A549 (cell line): ENCODE data around the gene NPR3. TPM values are rescaled to one million over a fixed set of nuclear protein-coding genes. Genes with fewer than 3 reads are reported as not detected.

Experiments used
- ATAC-seq, 2 experiments: fragments of 200-7000 bp in 1 of 2; fragments of >200 bp in 1 of 2; cut with Nextera tagmentation in 1 of 2; cut with Tn5 transposase in 1 of 2; 3 replicates each; pipeline versions ENCODE4 v1.8.0 to v1.9.1; 2018 to 2020; ENCODE audit warnings: mild to moderate bottlenecking in 1 of 2, moderate library complexity in 1 of 2
- CTCF ChIA-PET: fragments of 300-600 bp; sonication (Branson Sonifier 250); formaldehyde crosslinking; extraction: SDS; loops from one replicate; lab custom pipeline; 2021; ENCODE audit warnings: antibody characterized with exemption, inconsistent platforms; lab: Yijun Ruan, JAX
- POLR2A ChIA-PET: fragments of 350-600 bp; formaldehyde crosslinking; extraction: SDS; loops from one replicate; lab custom pipeline; 2021; ENCODE audit warnings: antibody characterized with exemption, inconsistent platforms; lab: Yijun Ruan, JAX
- DNase-seq, 2 experiments: peaks; one replicate each; pipeline versions ENCODE4 v3.0.0 to v3.0.0-alpha.2; 2011 to 2016; ENCODE audit warnings: low read depth in 1 of 2, low spot score in 1 of 2
- FAIRE-seq: peaks from 2 replicates; lab custom pipeline; 2011; peaks lifted over from hg19 to GRCh38; lab: Jason Lieb, UNC
- H3K27ac ChIP-seq, 2 experiments: fragments of >200 bp; sonication (Bioruptor Twin); formaldehyde crosslinking; 3 replicates each; pipeline ENCODE4 v1.5.1; 2016 to 2017
- H3K4me1 ChIP-seq: fragments of >200 bp; sonication (Bioruptor Twin); formaldehyde crosslinking; 3 replicates; pipeline ENCODE4 v1.6.1; 2016
- H3K4me2 ChIP-seq: fragments of >200 bp; sonication (Bioruptor Twin); formaldehyde crosslinking; 3 replicates; pipeline ENCODE4 v1.6.1; 2016
- H3K4me3 ChIP-seq: fragments of >200 bp; sonication (Bioruptor Twin); formaldehyde crosslinking; 3 replicates; pipeline ENCODE4 v1.5.1; 2016
- H3K9me3 ChIP-seq: fragments of >200 bp; sonication (Bioruptor Twin); formaldehyde crosslinking; 3 replicates; pipeline ENCODE4 v1.6.1; 2016
- BCL3 ChIP-seq: fragments of >200 bp; sonication (Bioruptor Twin); formaldehyde crosslinking; IDR thresholded peaks from 3 replicates; pipeline ENCODE4 v1.6.1; 2016
- BHLHE40 ChIP-seq: IDR thresholded peaks from 2 replicates; pipeline ENCODE4 v1.6.1; 2012; ENCODE audit warnings: low read depth, low read length, inconsistent platforms
- CBX8 ChIP-seq: fragments of 200-600 bp; sonication (generic); IDR thresholded peaks from 2 replicates; pipeline ENCODE4 v1.6.1; 2016
- CHD2 ChIP-seq: fragments of 150-350 bp; IDR thresholded peaks from 2 replicates; pipeline ENCODE4 v1.6.1; 2014; ENCODE audit warnings: low read length; ENCODE audit not compliant: partially characterized antibody
- ESRRA ChIP-seq: fragments of 150-350 bp; IDR thresholded peaks from 2 replicates; pipeline ENCODE4 v1.6.1; 2014; ENCODE audit warnings: mild to moderate bottlenecking, low read length, borderline replicate concordance
- FOSL2 ChIP-seq, 2 experiments: fragments of 450-650 bp in 1 of 2; fragments of >200 bp in 1 of 2; sonication (Bioruptor Twin) in 1 of 2; formaldehyde crosslinking; IDR thresholded peaks; 2 replicates each; pipeline versions ENCODE4 v1.5.0 to v1.6.1; 2016 to 2020; ENCODE audit warnings: mild to moderate bottlenecking in 1 of 2, moderate library complexity in 1 of 2
- FOXS1 ChIP-seq: fragments of 250-450 bp; sonication (Bioruptor Pico); IDR thresholded peaks from 2 replicates; pipeline ENCODE4 v1.5.0; 2020; ENCODE audit warnings: mild to moderate bottlenecking, moderate library complexity
- HOXA7 ChIP-seq: fragments of 250-450 bp; sonication (Bioruptor Pico); IDR thresholded peaks from 2 replicates; pipeline ENCODE4 v1.5.0; 2020; ENCODE audit warnings: mild to moderate bottlenecking, moderate library complexity
- KDM5A ChIP-seq: fragments of 200-600 bp; sonication (generic); IDR thresholded peaks from 2 replicates; pipeline ENCODE4 v1.6.1; 2016; ENCODE audit warnings: antibody characterized with exemption, mild to moderate bottlenecking
- MAZ ChIP-seq: fragments of 150-350 bp; IDR thresholded peaks from 2 replicates; pipeline ENCODE4 v1.6.1; 2014; ENCODE audit warnings: antibody characterized with exemption, low read depth, low read length, borderline replicate concordance
- RCOR1 ChIP-seq: fragments of 150-350 bp; IDR thresholded peaks from 2 replicates; pipeline ENCODE4 v1.6.1; 2014; ENCODE audit warnings: antibody characterized with exemption, low read length, low read depth
- SREBF2 ChIP-seq: fragments of 450-650 bp; IDR thresholded peaks from 2 replicates; pipeline ENCODE4 v1.6.1; 2014; ENCODE audit warnings: mild to moderate bottlenecking, moderate library complexity
- TP53 ChIP-seq: fragments of 250-450 bp; sonication (Bioruptor Pico); IDR thresholded peaks from 2 replicates; pipeline ENCODE4 v1.5.0; 2021; ENCODE audit warnings: mild to moderate bottlenecking, moderate library complexity
- ZC3H11A ChIP-seq: fragments of 450-650 bp; IDR thresholded peaks from 2 replicates; pipeline ENCODE4 v1.6.1; 2014; ENCODE audit warnings: antibody characterized with exemption, mild to moderate bottlenecking
- ZFP36 ChIP-seq: fragments of 450-650 bp; IDR thresholded peaks from 2 replicates; pipeline ENCODE4 v1.6.1; 2014; ENCODE audit warnings: borderline replicate concordance; ENCODE audit not compliant: partially characterized antibody
- ZNF302 ChIP-seq: fragments of 250-450 bp; sonication (Bioruptor Pico); IDR thresholded peaks from 2 replicates; pipeline ENCODE4 v1.9.0; 2021; ENCODE audit warnings: inconsistent platforms, mild to moderate bottlenecking, moderate library complexity
- WGBS: methylation state at CpG from one replicate; pipeline ENCODE4 v1.1.6; 2017; ENCODE audit errors: missing lambda C conversion rate; 5-methylcytosine and 5-hydroxymethylcytosine counted together
- polyA plus RNA-seq, 4 experiments: library from polyadenylated mRNA; depleted of rRNA in 3 of 4; stranded (reverse); fragments of >200 nt; fragmentation: RNase III in 1 of 4; extraction: RNeasy Plus Mini Kit Qiagen cat#74134 plus additional on column Dnase treatment in 1 of 4; gene quantifications; 2 replicates in 3 of 4; 3 replicates in 1 of 4; pipeline ENCODE4 v1.2.3, GENCODE V29; 2011 to 2017
- TF ChIP-seq, protein P1 (sequence below): fragments of >200 bp; sonication (Bioruptor Twin); formaldehyde crosslinking; IDR thresholded peaks from 3 replicates; pipeline ENCODE4 v1.5.1; 2016
- TF ChIP-seq, protein P2 (sequence below): fragments of 250-450 bp; sonication (Bioruptor Pico); IDR thresholded peaks from 2 replicates; pipeline ENCODE4 v1.5.0; 2020; ENCODE audit warnings: low read depth, mild to moderate bottlenecking, moderate library complexity
- TF ChIP-seq, protein P3 (sequence below): fragments of 200-600 bp; sonication (generic); IDR thresholded peaks from 2 replicates; pipeline ENCODE4 v1.6.1; 2016; ENCODE audit warnings: antibody characterized with exemption, mild to moderate bottlenecking, moderate library complexity

NPR3 gene
- polyA plus RNA-seq, 2 of the 4 experiments (the other 2 are of a cell fraction): 16.4 to 18.6 TPM

GRCh38 chr5:32833663-32834062 lies 122.5 kb downstream of the NPR3 start:
- TF ChIP-seq BCL3 (no peak), KDM5A (no peak), ZFP36 (no peak), RCOR1 (no peak), HOXA7 (CRISPR knock-in tag) (no peak), ZNF302 (CRISPR knock-in tag) (no peak), ZC3H11A (no peak), CHD2 (no peak), FOXS1 (no peak), TP53 (CRISPR knock-in tag) (no peak), ESRRA (no peak), BHLHE40 (no peak), FOSL2 (IDR thresholded peaks at IDR 0.05) (no peak), FOSL2 (CRISPR knock-in tag; IDR thresholded peaks at IDR 0.05) (no peak), SREBF2 (no peak), CBX8 (no peak)
- TF ChIP-seq, protein P1, sequence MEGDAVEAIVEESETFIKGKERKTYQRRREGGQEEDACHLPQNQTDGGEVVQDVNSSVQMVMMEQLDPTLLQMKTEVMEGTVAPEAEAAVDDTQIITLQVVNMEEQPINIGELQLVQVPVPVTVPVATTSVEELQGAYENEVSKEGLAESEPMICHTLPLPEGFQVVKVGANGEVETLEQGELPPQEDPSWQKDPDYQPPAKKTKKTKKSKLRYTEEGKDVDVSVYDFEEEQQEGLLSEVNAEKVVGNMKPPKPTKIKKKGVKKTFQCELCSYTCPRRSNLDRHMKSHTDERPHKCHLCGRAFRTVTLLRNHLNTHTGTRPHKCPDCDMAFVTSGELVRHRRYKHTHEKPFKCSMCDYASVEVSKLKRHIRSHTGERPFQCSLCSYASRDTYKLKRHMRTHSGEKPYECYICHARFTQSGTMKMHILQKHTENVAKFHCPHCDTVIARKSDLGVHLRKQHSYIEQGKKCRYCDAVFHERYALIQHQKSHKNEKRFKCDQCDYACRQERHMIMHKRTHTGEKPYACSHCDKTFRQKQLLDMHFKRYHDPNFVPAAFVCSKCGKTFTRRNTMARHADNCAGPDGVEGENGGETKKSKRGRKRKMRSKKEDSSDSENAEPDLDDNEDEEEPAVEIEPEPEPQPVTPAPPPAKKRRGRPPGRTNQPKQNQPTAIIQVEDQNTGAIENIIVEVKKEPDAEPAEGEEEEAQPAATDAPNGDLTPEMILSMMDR: no peak
- TF ChIP-seq, protein P2, sequence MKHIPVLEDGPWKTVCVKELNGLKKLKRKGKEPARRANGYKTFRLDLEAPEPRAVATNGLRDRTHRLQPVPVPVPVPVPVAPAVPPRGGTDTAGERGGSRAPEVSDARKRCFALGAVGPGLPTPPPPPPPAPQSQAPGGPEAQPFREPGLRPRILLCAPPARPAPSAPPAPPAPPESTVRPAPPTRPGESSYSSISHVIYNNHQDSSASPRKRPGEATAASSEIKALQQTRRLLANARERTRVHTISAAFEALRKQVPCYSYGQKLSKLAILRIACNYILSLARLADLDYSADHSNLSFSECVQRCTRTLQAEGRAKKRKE: no peak
- TF ChIP-seq, protein P3, sequence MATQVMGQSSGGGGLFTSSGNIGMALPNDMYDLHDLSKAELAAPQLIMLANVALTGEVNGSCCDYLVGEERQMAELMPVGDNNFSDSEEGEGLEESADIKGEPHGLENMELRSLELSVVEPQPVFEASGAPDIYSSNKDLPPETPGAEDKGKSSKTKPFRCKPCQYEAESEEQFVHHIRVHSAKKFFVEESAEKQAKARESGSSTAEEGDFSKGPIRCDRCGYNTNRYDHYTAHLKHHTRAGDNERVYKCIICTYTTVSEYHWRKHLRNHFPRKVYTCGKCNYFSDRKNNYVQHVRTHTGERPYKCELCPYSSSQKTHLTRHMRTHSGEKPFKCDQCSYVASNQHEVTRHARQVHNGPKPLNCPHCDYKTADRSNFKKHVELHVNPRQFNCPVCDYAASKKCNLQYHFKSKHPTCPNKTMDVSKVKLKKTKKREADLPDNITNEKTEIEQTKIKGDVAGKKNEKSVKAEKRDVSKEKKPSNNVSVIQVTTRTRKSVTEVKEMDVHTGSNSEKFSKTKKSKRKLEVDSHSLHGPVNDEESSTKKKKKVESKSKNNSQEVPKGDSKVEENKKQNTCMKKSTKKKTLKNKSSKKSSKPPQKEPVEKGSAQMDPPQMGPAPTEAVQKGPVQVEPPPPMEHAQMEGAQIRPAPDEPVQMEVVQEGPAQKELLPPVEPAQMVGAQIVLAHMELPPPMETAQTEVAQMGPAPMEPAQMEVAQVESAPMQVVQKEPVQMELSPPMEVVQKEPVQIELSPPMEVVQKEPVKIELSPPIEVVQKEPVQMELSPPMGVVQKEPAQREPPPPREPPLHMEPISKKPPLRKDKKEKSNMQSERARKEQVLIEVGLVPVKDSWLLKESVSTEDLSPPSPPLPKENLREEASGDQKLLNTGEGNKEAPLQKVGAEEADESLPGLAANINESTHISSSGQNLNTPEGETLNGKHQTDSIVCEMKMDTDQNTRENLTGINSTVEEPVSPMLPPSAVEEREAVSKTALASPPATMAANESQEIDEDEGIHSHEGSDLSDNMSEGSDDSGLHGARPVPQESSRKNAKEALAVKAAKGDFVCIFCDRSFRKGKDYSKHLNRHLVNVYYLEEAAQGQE: no peak
- CTCF ChIA-PET: no interaction called here
- no peak overlapping the region for H3K4me3 ChIP-seq
- no peaks in the 10 kb centered on the region for H3K9me3 ChIP-seq
- H3K4me2 ChIP-seq: no peak overlapping the region
- H3K4me1 ChIP-seq: peaks cover 14% of the 10 kb centered on the region; the same call in 2 of the 3 replicates
- FAIRE-seq (no peak), DNase-seq (no peak), ATAC-seq (no peak)
- POLR2A ChIA-PET: no interaction called here
- no peak overlapping the region for H3K27ac ChIP-seq

- no peaks in the 10 kb centered on the region for H3K9me3 ChIP-seq
- no peak overlapping the region for H3K4me3 ChIP-seq
- H3K27ac ChIP-seq: no peak overlapping the region
- CTCF ChIA-PET: interaction anchor here (1.0 kb wide), 1 partner anchor 10 kb away, joined by 4 read pairs; no protein-coding TSS in a partner anchor
- TF ChIP-seq ESRRA: no peak
- TF ChIP-seq MAZ: 0 out of 2 replicates have a peak, but pooled peaks have one; percentile 14
- POLR2A ChIA-PET: no interaction called here
- ATAC-seq (no peak), DNase-seq (no peak), FAIRE-seq (no peak)
- H3K4me2 ChIP-seq: no peak overlapping the region
- 78% methylated on average over 3 of the region's 3 CpGs for WGBS
- peaks cover 14% of the 10 kb centered on the region; the same call in 2 of the 3 replicates for H3K4me1 ChIP-seq
Measured at GRCh38 chr5:32834251-32834650, 123.1 kb downstream of the NPR3 start.
